ENCODE measurements around the gene EDEM2. TPM values are rescaled to one million over a fixed set of nuclear protein-coding genes. Genes with fewer than 3 reads are reported as not detected.
A peak's percentile ranks its signal among the peaks of the same experiment; 100 is the strongest.

EDEM2 gene
- total RNA-seq, 1 experiment from 2014 or later: 22.8 TPM

DNA sequence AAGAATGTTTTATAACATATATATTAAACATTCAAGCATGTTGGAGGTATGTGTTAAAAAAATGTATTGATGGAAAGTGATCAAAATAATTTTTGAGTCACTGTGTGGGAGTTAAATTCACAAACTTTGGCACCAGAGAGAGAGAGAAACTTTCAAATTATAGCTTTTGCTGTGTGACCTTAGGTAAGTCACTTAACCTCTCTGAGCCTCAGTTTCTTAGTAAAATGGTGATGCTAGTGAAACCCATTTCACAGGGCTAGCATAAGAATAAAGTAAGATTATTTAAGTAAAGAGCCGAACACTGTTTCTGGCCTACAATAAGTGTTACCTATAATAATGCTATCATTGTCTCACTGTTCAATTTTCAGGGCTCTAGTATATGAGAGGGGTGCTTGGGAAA lies 20.7 kb upstream of the EDEM2 start:
- Histone ChIP-seq H3K9ac (ENCODE audit: low read length) (no peak overlapping the region), H3K36me3 (ENCODE audit: control insufficient read depth in 1 of 2, insufficient read depth in 2 of 2, low read length in 2 of 2) (no peaks in the 10 kb centered on the region), H3K4me1 (ENCODE audit: control insufficient read depth in 1 of 2, insufficient read depth in 2 of 2, low read length in 2 of 2) (peaks cover 7 to 17% of the 10 kb centered on the region in 2 experiments), H3K9me3 (ENCODE audit: control insufficient read depth in 1 of 2, insufficient read depth in 1 of 2, low read depth in 1 of 2, low read length in 2 of 2) (no peaks in the 10 kb centered on the region), H3K27ac (ENCODE audit: low read depth, low read length) (no peak overlapping the region), H3K4me3 (replicated peaks in 1 of 2; ENCODE audit: low read depth in 1 of 2, low read length in 2 of 2) (no peak overlapping the region), H3K79me2 (ENCODE audit: insufficient read depth, low read length) (peaks cover 7% of the 10 kb centered on the region; the same call in 1 of the 2 replicates), H3K9me2 (ENCODE audit: insufficient read depth) (no peaks in the 10 kb centered on the region), H4K20me1 (ENCODE audit: insufficient read depth) (no peaks in the 10 kb centered on the region), H2AFZ (ENCODE audit: low read depth, low read length, poor library complexity, severe bottlenecking) (no peak overlapping the region), H3K4me2 (ENCODE audit: low read length) (no peak overlapping the region), H3K27me3 (ENCODE audit: insufficient read depth, low read length) (no peaks in the 10 kb centered on the region)
- intact Hi-C loops (cut with micrococcal nuclease): no loop called here
- ATAC-seq: no peak
- no peak for TF ChIP-seq ZBTB33 (IDR thresholded peaks at IDR 0.05; ENCODE audit: extremely low read depth, insufficient replicate concordance, low read length)
- no peak for TF ChIP-seq RAD21 (IDR thresholded peaks at IDR 0.05; ENCODE audit: low read depth)
- no peak for TF ChIP-seq EZH2 (IDR thresholded peaks at IDR 0.05)
- no peak for TF ChIP-seq ZFX (IDR thresholded peaks at IDR 0.05)
- TF ChIP-seq, protein P1, sequence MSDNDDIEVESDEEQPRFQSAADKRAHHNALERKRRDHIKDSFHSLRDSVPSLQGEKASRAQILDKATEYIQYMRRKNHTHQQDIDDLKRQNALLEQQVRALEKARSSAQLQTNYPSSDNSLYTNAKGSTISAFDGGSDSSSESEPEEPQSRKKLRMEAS (IDR thresholded peaks at IDR 0.05): 0 out of 2 replicates have a peak, but pooled peaks have one; percentile 17
- no peak for TF ChIP-seq ZNF274 (IDR thresholded peaks at IDR 0.05; ENCODE audit: low read depth, low read length)
- no peak for TF ChIP-seq REST (IDR thresholded peaks at IDR 0.05; ENCODE audit: low read depth)
- no peak for TF ChIP-seq EGR1 (IDR thresholded peaks at IDR 0.05; ENCODE audit: low read depth)
- BruUV-seq (replicated peaks): no TSS peak
- POLR2A ChIA-PET: no interaction called here
- RAD21 ChIA-PET (ENCODE audit: low non-redundant PET in 1 of 2, low total read pairs in 2 of 2, uncharacterized antibody in 2 of 2, unreplicated experiment in 2 of 2): no interaction called here
- CTCF ChIA-PET: interaction anchor here (2.0 kb wide), 1 partner anchor 23 kb away, joined by 8 read pairs; no protein-coding TSS in a partner anchor
- no peak for DNase-seq (ENCODE audit: low read depth, low spot score)

Measured in HCT116 (cell line).